ENCODE data around the gene ZNF346. TPM values are rescaled to one million over a fixed set of nuclear protein-coding genes. Genes with fewer than 3 reads are reported as not detected.

Gene ZNF346
- total RNA-seq, 1 donor from 2014 or later, result 8.5 TPM

DNA sequence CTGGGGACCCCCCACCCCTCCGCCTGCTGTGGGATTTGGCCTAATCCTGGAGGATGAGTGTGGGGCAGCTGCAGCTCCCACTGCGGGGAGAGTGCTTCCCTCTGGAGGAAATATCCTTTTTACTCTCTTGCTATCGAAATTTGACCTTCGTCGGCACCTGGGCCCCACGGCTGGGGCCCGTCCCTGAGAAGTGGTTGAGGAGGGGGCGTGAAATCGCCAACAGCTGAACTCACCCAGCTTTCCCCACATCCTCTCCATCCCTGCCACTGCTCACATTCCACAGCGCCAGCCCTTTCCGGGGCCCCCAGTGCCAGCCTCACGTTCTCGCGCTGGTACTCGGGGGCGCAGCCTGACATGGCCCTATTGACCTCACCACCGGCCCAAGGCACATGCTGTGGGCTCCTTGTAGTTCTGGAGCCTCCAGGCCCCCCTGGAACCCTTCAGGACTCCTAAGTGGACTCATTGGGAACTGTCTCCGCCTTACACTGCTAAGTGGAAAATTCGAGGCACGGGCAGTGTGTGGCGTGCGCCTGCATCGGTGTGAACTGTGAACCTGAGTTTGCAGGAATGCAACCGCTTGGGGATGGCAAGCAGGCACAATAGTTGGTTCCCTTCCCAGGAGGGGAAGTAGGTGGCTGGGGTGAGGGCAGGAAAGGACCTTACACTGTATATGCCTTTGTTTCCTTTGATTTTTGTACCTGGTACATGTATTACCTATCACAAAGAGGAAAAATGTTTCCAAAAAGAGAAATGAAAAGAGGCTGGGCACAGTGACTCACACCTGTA is 83.4 kb downstream of the ZNF346 start:
- Histone ChIP-seq H3K36me3 (no peaks in the 10 kb centered on the region), H3K4me1 (peaks cover 9% of the 10 kb centered on the region), H3K4me3 (no peak overlapping the region), H3K9me3 (replicated peaks) (no peaks in the 10 kb centered on the region), H3K27ac (replicated peaks) (no peak overlapping the region), H3K27me3 (ENCODE audit: low read depth) (peaks cover 54% of the 10 kb centered on the region)
- no peak for TF ChIP-seq CTCF (IDR thresholded peaks at IDR 0.05; ENCODE audit: borderline replicate concordance)
- intact Hi-C loops (cut with micrococcal nuclease), result no loop called here
- no peak for DNase-seq

DNA sequence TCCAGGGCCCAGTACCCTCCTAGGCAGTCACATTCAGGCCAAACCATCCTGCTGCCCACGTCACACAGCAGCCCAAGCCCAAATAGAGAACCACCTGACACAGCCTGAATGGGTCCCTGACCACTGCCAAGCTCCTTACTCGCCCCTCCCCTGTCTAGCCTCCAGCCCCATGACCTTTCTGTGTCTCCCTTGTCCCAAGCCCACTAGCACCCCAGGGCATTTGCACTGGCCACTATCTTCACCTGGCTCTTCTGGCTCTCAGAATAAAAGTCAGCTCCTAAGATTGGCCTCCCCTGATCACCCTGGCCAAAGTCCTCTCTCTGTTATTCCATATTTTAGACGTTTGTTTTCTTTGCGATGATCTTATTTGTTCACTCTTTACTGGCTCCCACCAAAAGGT is 84.7 kb downstream of the ZNF346 start:
- intact Hi-C loops (cut with micrococcal nuclease), result no loop called here
- Histone ChIP-seq H3K9me3 (replicated peaks) (no peaks in the 10 kb centered on the region), H3K27ac (replicated peaks) (no peak overlapping the region), H3K27me3 (ENCODE audit: low read depth) (peaks cover 41% of the 10 kb centered on the region), H3K4me1 (peaks cover 9% of the 10 kb centered on the region), H3K36me3 (no peaks in the 10 kb centered on the region), H3K4me3 (no peak overlapping the region)
- no peak for TF ChIP-seq CTCF (IDR thresholded peaks at IDR 0.05; ENCODE audit: borderline replicate concordance)
- DNase-seq, result no peak

- Histone ChIP-seq H3K4me1 (peaks cover 21% of the 10 kb centered on the region), H3K27me3 (ENCODE audit: low read depth) (peaks cover 15% of the 10 kb centered on the region), H3K9me3 (replicated peaks) (no peaks in the 10 kb centered on the region), H3K4me3 (no peak overlapping the region), H3K36me3 (no peaks in the 10 kb centered on the region), H3K27ac (replicated peaks) (no peak overlapping the region)
- intact Hi-C loops (cut with micrococcal nuclease), result loop anchor here (5.0 to 10.0 kb wide), 2 partner anchors 38 to 165 kb away; no protein-coding TSS in a partner anchor
- DNase-seq, result peak; percentile 23
- TF ChIP-seq CTCF (IDR thresholded peaks at IDR 0.05; ENCODE audit: borderline replicate concordance), result no peak
Observed at GRCh38 chr5:177109810-177110209, 87.3 kb downstream of the ZNF346 start.

DNA sequence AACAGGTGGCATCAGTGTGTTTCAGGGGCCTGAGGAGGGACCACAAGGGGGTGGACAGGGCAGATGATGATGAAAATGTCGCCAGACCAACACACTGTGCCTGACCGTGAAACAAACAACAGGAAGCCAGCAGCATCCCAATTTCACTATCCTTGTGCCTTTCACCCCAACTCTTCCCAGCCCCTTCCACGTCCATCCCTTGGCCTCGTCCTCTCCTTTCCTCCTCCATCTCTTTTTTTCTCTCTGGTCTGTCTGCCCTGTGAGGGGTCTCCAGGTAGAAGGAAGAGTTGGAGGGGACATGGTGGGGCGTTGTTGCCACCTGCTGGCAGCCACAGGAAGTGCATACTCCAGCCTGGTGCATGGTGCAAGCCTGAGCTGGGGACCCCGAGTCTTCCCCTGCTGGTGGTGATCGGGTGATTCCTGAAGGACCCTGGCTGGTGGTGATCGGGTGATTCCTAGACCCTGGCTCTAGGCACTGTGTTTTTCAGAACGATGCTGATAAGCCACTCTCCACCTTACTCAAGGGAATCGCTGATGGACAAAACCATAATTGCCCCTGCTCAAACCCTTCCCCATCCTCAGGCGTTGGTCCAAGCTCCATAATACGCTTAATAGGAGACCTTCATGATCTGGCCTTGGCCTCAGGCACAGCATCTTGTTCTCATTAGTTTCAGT is 89.4 kb downstream of the ZNF346 start:
- peak; percentile 95 for TF ChIP-seq CTCF (IDR thresholded peaks at IDR 0.05; ENCODE audit: borderline replicate concordance)
- DNase-seq, result peak; percentile 46
- Histone ChIP-seq H3K27ac (replicated peaks) (no peak overlapping the region), H3K4me1 (peaks cover 29% of the 10 kb centered on the region), H3K9me3 (replicated peaks) (no peaks in the 10 kb centered on the region), H3K27me3 (ENCODE audit: low read depth) (no peaks in the 10 kb centered on the region), H3K36me3 (no peaks in the 10 kb centered on the region), H3K4me3 (no peak overlapping the region)
- intact Hi-C loops (cut with micrococcal nuclease), result loop anchor here (5.0 to 10.0 kb wide), 2 partner anchors 40 to 163 kb away; no protein-coding TSS in a partner anchor

DNA sequence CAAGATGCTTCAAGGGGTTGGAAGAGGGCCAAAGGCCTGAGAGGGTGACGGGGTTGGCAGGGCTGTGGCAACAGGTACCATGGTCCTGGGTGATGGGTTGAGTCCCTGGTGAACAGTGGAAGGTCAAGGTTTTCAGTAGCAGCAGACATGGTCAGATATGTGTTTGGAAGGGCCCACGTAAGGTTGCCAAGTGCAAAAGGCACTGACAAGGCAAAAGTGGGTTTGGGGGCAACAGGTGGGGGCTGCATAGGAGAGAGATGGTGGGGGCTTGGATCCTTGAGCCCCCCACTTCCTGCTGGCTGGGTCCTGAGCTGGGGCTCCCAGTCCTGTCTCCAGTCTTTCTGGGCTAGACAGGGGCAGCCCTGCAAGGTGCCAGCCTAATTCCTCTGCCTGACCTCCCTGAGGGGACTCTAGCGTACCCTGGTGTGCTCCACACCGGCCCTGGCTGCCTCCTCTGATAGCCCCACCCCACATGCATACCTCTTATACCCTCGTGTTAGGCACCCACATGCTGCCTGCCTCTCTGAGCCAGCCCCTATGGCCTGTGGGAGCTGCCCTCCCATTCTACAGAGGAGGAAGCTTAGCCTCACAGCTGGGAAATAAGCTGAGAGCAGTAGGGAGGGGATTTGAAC is 90.2 kb downstream of the ZNF346 start:
- intact Hi-C loops (cut with micrococcal nuclease), result loop anchor here (5.0 to 10.0 kb wide), 2 partner anchors 40 to 162 kb away; no protein-coding TSS in a partner anchor
- Histone ChIP-seq H3K4me3 (no peak overlapping the region), H3K4me1 (peaks cover 33% of the 10 kb centered on the region), H3K27me3 (ENCODE audit: low read depth) (no peaks in the 10 kb centered on the region), H3K9me3 (replicated peaks) (no peaks in the 10 kb centered on the region), H3K36me3 (no peaks in the 10 kb centered on the region), H3K27ac (replicated peaks) (no peak overlapping the region)
- TF ChIP-seq CTCF (IDR thresholded peaks at IDR 0.05; ENCODE audit: borderline replicate concordance), result no peak
- DNase-seq, result no peak

All from left ventricle myocardium inferior (tissue), 1 donor.